Omental fat pad (tissue), 4 donors: ENCODE measurements around the gene CLEC16A. TPM values are rescaled to one million over a fixed set of nuclear protein-coding genes. Genes with fewer than 3 reads are reported as not detected.

ENCODE experiments used
- ATAC-seq: fragments of 150-250 bp; one replicate; pipeline ENCODE4 v1.9.1; 2016; ENCODE audit warnings: mild to moderate bottlenecking, moderate library complexity; ENCODE audit not compliant: low FRiP score
- DNase-seq: peaks from one replicate; pipeline ENCODE4 v3.0.0-alpha.2; 2019; ENCODE audit warnings: low spot score
- total RNA-seq, 4 donors: library from RNA; depleted of rRNA; stranded (reverse); fragments of >200 nt; gene quantifications; one replicate each; pipeline ENCODE4 v1.1.0, GENCODE V29; 2016
- TF ChIP-seq, protein P1 (sequence below), 3 donors: fragments of 450-650 bp; IDR thresholded peaks; one replicate each; pipeline ENCODE4 v1.5.1; 2016 to 2017; ENCODE audit warnings: antibody characterized with exemption in 3 of 3, mild to moderate bottlenecking in 3 of 3, moderate library complexity in 2 of 3

Gene CLEC16A
- total RNA-seq, 4 donors from 2014 or later, result 24.0 to 36.9 (median 29.5) TPM

DNA sequence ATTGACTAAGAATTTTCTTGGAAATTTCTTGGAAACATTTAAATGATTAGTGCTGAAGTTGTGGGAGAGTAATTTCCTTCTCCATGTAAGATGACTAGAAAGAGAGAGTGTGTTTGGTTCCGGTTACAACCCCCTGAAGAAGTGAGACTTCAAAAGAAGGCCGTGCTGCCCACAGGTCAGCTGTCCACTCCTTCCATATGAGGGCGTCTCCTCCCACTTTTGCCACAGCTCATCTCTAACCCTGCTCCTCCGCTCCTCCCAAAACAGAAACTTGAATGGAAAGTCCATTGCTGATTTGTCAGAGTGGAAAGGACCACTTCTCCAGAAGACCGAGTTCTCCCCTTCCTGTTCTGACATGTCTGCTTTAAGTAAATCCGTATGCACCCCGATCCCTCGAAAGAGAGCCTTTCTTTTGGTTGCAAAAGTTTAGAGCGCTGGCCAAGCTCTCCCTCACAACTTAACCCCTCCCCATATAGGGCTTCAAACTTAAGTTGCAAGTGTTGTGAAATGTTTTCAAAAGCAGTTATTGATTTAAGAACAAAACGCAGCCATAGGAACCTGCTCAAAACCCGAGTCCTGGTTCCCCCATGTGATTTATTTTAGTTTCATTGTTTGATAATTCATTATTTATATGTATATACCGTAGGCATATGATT lies 182.2 kb downstream of the CLEC16A start:
- DNase-seq, result no peak
- ATAC-seq, result no peak
- TF ChIP-seq, protein P1, sequence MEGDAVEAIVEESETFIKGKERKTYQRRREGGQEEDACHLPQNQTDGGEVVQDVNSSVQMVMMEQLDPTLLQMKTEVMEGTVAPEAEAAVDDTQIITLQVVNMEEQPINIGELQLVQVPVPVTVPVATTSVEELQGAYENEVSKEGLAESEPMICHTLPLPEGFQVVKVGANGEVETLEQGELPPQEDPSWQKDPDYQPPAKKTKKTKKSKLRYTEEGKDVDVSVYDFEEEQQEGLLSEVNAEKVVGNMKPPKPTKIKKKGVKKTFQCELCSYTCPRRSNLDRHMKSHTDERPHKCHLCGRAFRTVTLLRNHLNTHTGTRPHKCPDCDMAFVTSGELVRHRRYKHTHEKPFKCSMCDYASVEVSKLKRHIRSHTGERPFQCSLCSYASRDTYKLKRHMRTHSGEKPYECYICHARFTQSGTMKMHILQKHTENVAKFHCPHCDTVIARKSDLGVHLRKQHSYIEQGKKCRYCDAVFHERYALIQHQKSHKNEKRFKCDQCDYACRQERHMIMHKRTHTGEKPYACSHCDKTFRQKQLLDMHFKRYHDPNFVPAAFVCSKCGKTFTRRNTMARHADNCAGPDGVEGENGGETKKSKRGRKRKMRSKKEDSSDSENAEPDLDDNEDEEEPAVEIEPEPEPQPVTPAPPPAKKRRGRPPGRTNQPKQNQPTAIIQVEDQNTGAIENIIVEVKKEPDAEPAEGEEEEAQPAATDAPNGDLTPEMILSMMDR (IDR thresholded peaks at IDR 0.05), result no peak

DNA sequence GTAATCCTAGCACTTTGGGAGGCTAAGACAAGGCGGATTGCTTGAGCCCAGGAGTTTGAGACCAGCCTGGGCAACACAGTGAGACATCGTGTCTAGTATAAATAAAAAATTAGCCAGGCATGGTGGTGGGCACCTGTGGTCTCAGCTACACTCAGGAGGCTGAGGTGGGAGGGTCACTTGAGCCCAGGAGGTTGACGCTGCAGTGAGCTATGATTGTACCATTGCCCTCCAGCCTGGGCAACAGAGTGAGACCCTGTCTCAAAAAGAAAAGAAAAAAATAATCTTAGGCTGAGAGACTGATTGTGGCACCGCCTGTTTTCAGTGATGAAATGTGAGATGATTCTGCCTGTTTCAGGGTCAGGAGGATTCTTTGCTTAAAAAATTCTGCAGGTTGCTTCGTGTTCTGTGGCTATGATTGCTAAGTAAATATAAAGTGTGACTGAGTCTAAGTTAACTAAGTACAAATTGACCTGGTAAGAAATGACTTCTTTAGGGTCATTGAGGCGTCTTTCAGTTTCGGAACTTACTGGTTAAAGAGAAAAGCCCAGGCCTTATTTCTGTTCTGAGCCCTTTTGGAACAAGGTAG lies 183.3 kb downstream of the CLEC16A start:
- TF ChIP-seq, protein P1 (IDR thresholded peaks at IDR 0.05), result no peak
- no peak for ATAC-seq

DNA sequence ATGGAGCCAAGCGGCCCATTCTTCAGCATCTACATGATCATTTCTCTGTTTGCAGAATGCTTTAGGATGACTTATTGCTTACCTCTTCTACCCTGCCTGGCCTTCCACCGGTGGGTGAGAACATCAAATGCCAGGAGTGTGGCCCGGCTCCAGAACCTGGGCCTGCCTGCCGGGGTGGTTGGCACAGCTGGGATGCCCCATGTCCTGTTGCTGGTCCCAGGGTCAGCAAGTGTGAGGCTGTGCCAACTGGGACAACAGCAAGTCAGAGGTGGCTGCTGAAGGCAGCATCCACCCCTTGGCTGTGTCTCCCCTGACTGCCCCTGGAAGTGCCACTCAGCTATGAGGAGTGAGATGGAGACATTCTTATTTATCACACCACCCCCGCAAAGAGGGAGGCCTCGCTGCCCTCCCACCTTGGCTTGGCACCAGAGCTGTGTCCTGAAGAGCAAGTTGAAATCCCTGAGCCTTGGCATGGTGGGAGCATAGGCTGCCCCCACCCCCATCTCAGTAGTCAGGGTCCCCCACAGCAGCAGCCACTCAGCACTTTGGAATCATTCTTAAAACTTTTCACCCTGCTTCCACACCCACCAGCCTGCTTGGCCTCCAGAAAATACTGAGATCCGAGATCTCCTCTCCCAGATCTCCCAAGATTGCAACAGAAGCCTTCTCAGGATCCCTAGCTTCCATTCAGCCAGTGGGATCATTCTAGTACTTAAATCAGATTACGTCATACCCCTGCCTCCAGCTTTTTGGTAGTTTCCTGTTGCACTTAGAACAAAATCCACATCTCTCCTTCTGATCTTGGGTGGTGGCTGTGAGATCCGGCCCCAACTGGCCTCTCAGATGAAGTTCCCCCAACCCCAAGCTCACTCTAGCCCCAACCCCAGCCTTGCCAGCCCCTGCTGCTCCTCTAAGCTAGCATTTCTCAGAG lies 184.1 kb downstream of the CLEC16A start:
- peak; percentile 42 for ATAC-seq
- no peak for DNase-seq
- TF ChIP-seq, protein P1 (IDR thresholded peaks at IDR 0.05), result no peak

More for the DNA sequence above, 183.3 kb downstream of the CLEC16A start:
- no peak for DNase-seq

DNA sequence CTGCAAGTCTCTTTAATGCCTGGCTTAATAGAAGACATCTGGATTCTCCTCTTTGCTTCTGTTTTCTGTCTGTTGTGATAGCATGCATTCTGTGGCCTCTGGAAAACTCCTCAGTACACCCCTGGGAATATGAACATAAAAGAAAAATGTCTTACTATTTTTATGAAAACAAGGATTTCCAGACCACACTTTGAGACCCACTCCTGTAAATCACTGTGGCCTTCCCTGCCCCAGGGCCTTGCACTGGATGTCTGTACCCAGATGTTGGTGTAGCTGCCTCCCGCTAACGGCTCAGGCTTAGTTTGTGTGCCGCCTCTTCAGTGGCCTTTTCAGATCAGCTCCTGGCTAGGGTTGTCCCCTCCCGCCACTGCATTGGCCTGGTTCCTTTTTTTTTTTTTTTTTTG lies 185.0 kb downstream of the CLEC16A start:
- DNase-seq (no peak), ATAC-seq (no peak)
- TF ChIP-seq, protein P1 (IDR thresholded peaks at IDR 0.05), result no peak

DNA sequence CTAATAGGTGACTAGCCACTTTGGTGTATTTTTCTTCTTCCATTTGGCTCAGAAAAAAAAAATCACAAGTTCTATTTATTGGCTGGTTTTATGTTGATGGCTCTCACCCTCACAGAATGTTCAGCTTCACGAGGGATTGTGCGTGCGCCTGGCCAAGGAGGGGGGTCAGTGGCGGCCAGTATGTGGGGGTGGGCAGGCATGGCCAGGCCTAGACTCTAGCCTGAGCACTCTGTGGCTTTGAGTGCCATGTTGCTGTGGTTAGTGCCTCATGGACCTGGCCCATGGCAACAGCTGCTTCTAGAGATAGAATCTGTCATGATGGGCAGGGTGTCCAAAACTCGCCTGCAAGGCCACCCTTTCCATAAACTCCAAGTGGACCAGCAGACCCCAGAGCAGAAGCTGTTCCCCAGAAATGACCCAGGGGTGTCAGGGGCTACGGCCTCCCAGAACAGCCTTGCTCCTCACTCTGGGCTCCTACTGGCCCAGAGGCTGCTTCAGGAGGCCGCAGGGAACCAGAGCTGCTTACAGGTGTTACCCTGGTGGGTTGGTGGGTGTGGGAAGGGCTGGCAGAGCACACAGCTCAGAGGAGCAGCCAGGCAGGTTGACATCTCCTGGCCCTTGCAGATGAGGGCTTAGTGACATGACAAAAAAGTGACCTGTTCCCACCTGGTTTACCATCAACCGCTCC lies 186.8 kb downstream of the CLEC16A start:
- TF ChIP-seq, protein P1 (IDR thresholded peaks at IDR 0.05), result no peak
- ATAC-seq, result no peak
- no peak for DNase-seq

DNA sequence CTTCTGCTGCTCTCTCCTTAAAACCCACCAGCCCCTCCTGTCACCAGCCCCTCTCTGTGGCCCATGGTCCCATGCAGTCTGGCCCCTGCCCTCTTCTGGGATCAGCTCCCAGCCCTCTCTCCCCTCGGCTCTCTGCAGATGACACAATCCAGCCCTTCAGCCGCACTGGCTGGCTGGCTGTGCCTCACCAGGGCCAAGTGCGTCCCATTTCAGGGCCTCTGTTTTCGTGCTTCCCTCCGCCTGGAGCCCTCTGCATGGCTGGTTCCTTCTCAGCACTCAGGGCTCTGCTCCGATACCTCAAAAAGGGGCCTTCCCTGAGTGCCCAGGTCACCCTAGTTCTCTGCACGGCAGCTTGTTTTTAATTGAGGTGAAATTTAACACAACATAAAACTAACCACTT lies 187.3 kb downstream of the CLEC16A start:
- TF ChIP-seq, protein P1 (IDR thresholded peaks at IDR 0.05), result no peak
- ATAC-seq (no peak), DNase-seq (no peak)
